Panc1 (cell line): ENCODE measurements around the gene HSDL1.

Experiments
- CTCF ChIP-seq: fragments of 450-650 bp; IDR thresholded peaks from 2 replicates; pipeline ENCODE4 v1.5.1; 2017; ENCODE audit warnings: mild to moderate bottlenecking
- POLR2AphosphoS5 ChIP-seq: IDR thresholded peaks from 2 replicates; pipeline ENCODE4 v1.6.1; 2012; ENCODE audit warnings: mild to moderate bottlenecking, low read depth, low read length, moderate library complexity
- REST ChIP-seq, 2 experiments: IDR thresholded peaks; 2 replicates each; pipeline ENCODE4 v1.6.1; 2011 to 2012; ENCODE audit warnings: low read depth in 2 of 2, control low read depth in 1 of 2, low read length in 1 of 2, mild to moderate bottlenecking in 1 of 2, moderate library complexity in 1 of 2; ENCODE audit not compliant: insufficient read depth in 1 of 2
- SIN3A ChIP-seq: IDR thresholded peaks from 2 replicates; pipeline ENCODE4 v1.6.1; 2012; ENCODE audit warnings: low read depth, mild to moderate bottlenecking, low read length, moderate library complexity, borderline replicate concordance; ENCODE audit not compliant: insufficient read depth
- TCF7L2 ChIP-seq: IDR thresholded peaks from 2 replicates; pipeline ENCODE4 v1.6.1; 2011; ENCODE audit warnings: mild to moderate bottlenecking, low read depth, low read length, inconsistent platforms

GRCh38 chr16:84184775-84185174 lies 39.8 kb upstream of the HSDL1 start:
- no peak for TF ChIP-seq CTCF
- no peak for TF ChIP-seq POLR2AphosphoS5
- no peak for TF ChIP-seq SIN3A
- TF ChIP-seq REST (IDR thresholded peaks at IDR 0.05; ENCODE audit: insufficient read depth in 1 of 2, low read depth in 2 of 2, low read length in 1 of 2) = no peak
- TF ChIP-seq TCF7L2 = no peak
